HepG2 (cell line): Measurements from ENCODE around the gene PTPRCAP. TPM values are rescaled to one million over a fixed set of nuclear protein-coding genes. Genes with fewer than 3 reads are reported as not detected.
A peak's percentile ranks its signal among the peaks of the same experiment; 100 is the strongest.

Experiments
- E2F2 ChIP-seq: sonication (generic); formaldehyde crosslinking; IDR thresholded peaks from 2 replicates; pipeline ENCODE4 v1.4.0; 2020; ENCODE audit warnings: missing genetic modification reagents, borderline replicate concordance
- ELF1 ChIP-seq: sonication (generic); formaldehyde crosslinking; IDR thresholded peaks from 2 replicates; pipeline ENCODE4 v1.4.0; 2020; ENCODE audit warnings: missing genetic modification reagents
- FOXK1 ChIP-seq: sonication (generic); formaldehyde crosslinking; IDR thresholded peaks from 2 replicates; pipeline ENCODE4 v1.4.0; 2020; ENCODE audit warnings: low read depth, missing genetic modification reagents, borderline replicate concordance
- FOXP1 ChIP-seq, 2 experiments: fragments of 450-650 bp in 1 of 2; IDR thresholded peaks; 2 replicates each; pipeline ENCODE4 v1.6.1; 2017 to 2018; ENCODE audit warnings: antibody characterized with exemption in 1 of 2
- MEIS2 ChIP-seq: sonication (generic); formaldehyde crosslinking; IDR thresholded peaks from 2 replicates; pipeline ENCODE4 v1.9.0; 2021; ENCODE audit warnings: mild to moderate bottlenecking, missing genetic modification reagents
- PITX1 ChIP-seq: sonication (generic); formaldehyde crosslinking; IDR thresholded peaks from 2 replicates; pipeline ENCODE4 v1.5.1; 2020; ENCODE audit warnings: mild to moderate bottlenecking, missing genetic modification reagents
- PRDM10 ChIP-seq: sonication (generic); formaldehyde crosslinking; IDR thresholded peaks from 2 replicates; pipeline ENCODE4 v1.4.0; 2020; ENCODE audit warnings: low read depth, missing genetic modification reagents
- SNAPC4 ChIP-seq: sonication (generic); formaldehyde crosslinking; IDR thresholded peaks from 2 replicates; pipeline ENCODE4 v1.4.0; 2020; ENCODE audit warnings: mild to moderate bottlenecking, missing genetic modification reagents
- TFDP1 ChIP-seq: IDR thresholded peaks from 2 replicates; pipeline ENCODE4 v1.6.1; 2016; ENCODE audit warnings: missing compliant biosample characterization, missing genetic modification reagents, borderline replicate concordance
- YEATS4 ChIP-seq: sonication (generic); formaldehyde crosslinking; IDR thresholded peaks from 2 replicates; pipeline ENCODE4 v1.4.0; 2020; ENCODE audit warnings: missing genetic modification reagents, borderline replicate concordance
- ZBTB44 ChIP-seq: sonication (generic); formaldehyde crosslinking; IDR thresholded peaks from 2 replicates; pipeline ENCODE4 v1.4.0; 2020; ENCODE audit warnings: missing genetic modification reagents
- ZFP36L2 ChIP-seq: sonication (generic); formaldehyde crosslinking; IDR thresholded peaks from 2 replicates; pipeline ENCODE4 v1.4.0; 2020; ENCODE audit warnings: missing genetic modification reagents
- ZFP37 ChIP-seq: sonication (generic); formaldehyde crosslinking; IDR thresholded peaks from 2 replicates; pipeline ENCODE4 v1.4.0; 2020; ENCODE audit warnings: missing genetic modification reagents, borderline replicate concordance
- polyA plus RNA-seq, 8 experiments: library from polyadenylated mRNA; depleted of rRNA in 3 of 8; stranded (reverse) in 7 of 8; unstranded in 1 of 8; fragments of >200 nt; fragmentation: Illumina TruSeq in 4 of 8; extraction: Trizol in 4 of 8; gene quantifications; 2 replicates each; pipeline versions ENCODE4 v1.2.1 to v1.2.3, GENCODE V29; 2011 to 2016; ENCODE audit warnings: low read depth in 4 of 8, missing spikeins in 1 of 8, mixed read lengths in 1 of 8; ENCODE audit not compliant: insufficient read depth in 1 of 8
- total RNA-seq, 5 experiments: library from RNA; depleted of rRNA; stranded (reverse); fragments of >200 nt; fragmentation: Illumina TruSeq; extraction: Trizol; gene quantifications; 2 replicates each; pipeline ENCODE4 v1.2.3, GENCODE V29; 2016; ENCODE audit warnings: low read depth in 1 of 5

The PTPRCAP gene
- total and polyA plus RNA-seq, 2 of the 13 experiments (the other 11 are each of a cell fraction or from before 2014, with no cell fraction given): 0.60 to 0.70 TPM

GRCh38 chr11:67428052-67429001, 9.2 kb downstream of the PTPRCAP start, which contains the start of gene RPS6KB2 (continued):
- peak; percentile 75 for TF ChIP-seq PITX1
- TF ChIP-seq ELF1 (CRISPR knock-in tag): peak; percentile 92
- TF ChIP-seq PRDM10 (CRISPR knock-in tag): peak; percentile 72; the same call in 1 of the 2 replicates
- 0 out of 2 replicates have a peak, but pooled peaks have one; percentile 37 for TF ChIP-seq ZFP36L2 (CRISPR knock-in tag)
- peak; percentile 77; the same call in 1 of the 2 replicates for TF ChIP-seq E2F2 (CRISPR knock-in tag)
- TF ChIP-seq FOXP1 (IDR thresholded peaks at IDR 0.05): no peak
- TF ChIP-seq FOXP1 (CRISPR knock-in tag; IDR thresholded peaks at IDR 0.05): no peak
- peak; percentile 73 for TF ChIP-seq YEATS4
- no peak for TF ChIP-seq SNAPC4 (CRISPR knock-in tag)
- 0 out of 2 replicates have a peak, but pooled peaks have one; percentile 85 for TF ChIP-seq ZFP37
- peak; percentile 95 for TF ChIP-seq FOXK1 (CRISPR knock-in tag)
- peak; percentile 94 for TF ChIP-seq MEIS2 (CRISPR knock-in tag)
- 0 out of 2 replicates have a peak, but pooled peaks have one; percentile 6 for TF ChIP-seq ZBTB44
- peak; percentile 65; the same call in 1 of the 2 replicates for TF ChIP-seq TFDP1 (CRISPR knock-in tag)
